Neural cell (in vitro differentiated cells): ENCODE data around the gene B2M. TPM values are rescaled to one million over a fixed set of nuclear protein-coding genes. Genes with fewer than 3 reads are reported as not detected.

ENCODE experiments used
- H2AFZ ChIP-seq: fragments of 200-600, 300-800 bp; sonication (generic), shearing (Covaris generic); 2 replicates; pipeline ENCODE4 v1.6.0; 2014; ENCODE audit warnings: low read depth, mild to moderate bottlenecking, antibody characterized with exemption, low read length, moderate library complexity
- H3F3A ChIP-seq: fragments of 200-600 bp; shearing (Covaris generic); 2 replicates; pipeline ENCODE4 v1.6.1; 2016; ENCODE audit warnings: mild to moderate bottlenecking, moderate library complexity, mixed read lengths, antibody characterized with exemption, low read length; ENCODE audit not compliant: insufficient read depth, poor library complexity, severe bottlenecking
- H3K27ac ChIP-seq: fragments of 200-600, 300-800 bp; sonication (generic), shearing (Covaris generic); 2 replicates; pipeline ENCODE4 v1.5.1; 2014; ENCODE audit warnings: mild to moderate bottlenecking, low read length, moderate library complexity
- H3K27me3 ChIP-seq: fragments of 300-800, 200-600 bp; sonication (generic), shearing (Covaris generic); 2 replicates; pipeline ENCODE4 v1.6.0; 2014; ENCODE audit warnings: mild to moderate bottlenecking, low read depth, low read length, moderate library complexity; ENCODE audit not compliant: insufficient read depth
- H3K36me3 ChIP-seq: fragments of 300-800, 200-600 bp; sonication (generic), shearing (Covaris generic); 2 replicates; pipeline ENCODE4 v1.5.1; 2014; ENCODE audit warnings: mild to moderate bottlenecking, antibody characterized with exemption, low read length, moderate library complexity; ENCODE audit not compliant: insufficient read depth
- H3K4me2 ChIP-seq: fragments of 300-800, 200-600 bp; sonication (generic), shearing (Covaris generic); 2 replicates; pipeline ENCODE4 v1.6.0; 2014; ENCODE audit warnings: mild to moderate bottlenecking, low read length
- H3K4me3 ChIP-seq: fragments of 300-800, 200-600 bp; sonication (generic), shearing (Covaris generic); 2 replicates; pipeline ENCODE4 v1.5.1; 2014; ENCODE audit warnings: mild to moderate bottlenecking, low read length, moderate library complexity
- H3K79me2 ChIP-seq: fragments of 200-600 bp; shearing (Covaris generic); replicated peaks from 2 replicates; pipeline ENCODE4 v1.6.0; 2014; ENCODE audit warnings: mild to moderate bottlenecking, low read length, moderate library complexity; ENCODE audit not compliant: insufficient read depth
- H3K9ac ChIP-seq: fragments of 300-800, 200-600 bp; sonication (generic), shearing (Covaris generic); 2 replicates; pipeline ENCODE4 v1.6.1; 2016; ENCODE audit warnings: mild to moderate bottlenecking, low read length, mixed read lengths
- H3K9me2 ChIP-seq: fragments of 200-600 bp; shearing (Covaris generic); 2 replicates; pipeline ENCODE4 v1.6.1; 2016; ENCODE audit warnings: mild to moderate bottlenecking, low read length, mixed read lengths; ENCODE audit not compliant: insufficient read depth
- H3K9me3 ChIP-seq: fragments of 200-600, 300-800 bp; sonication (generic), shearing (Covaris generic); 2 replicates; pipeline ENCODE4 v1.6.1; 2016; ENCODE audit warnings: mild to moderate bottlenecking, mixed run types, low read length, moderate library complexity, mixed read lengths
- H4K20me1 ChIP-seq: fragments of 200-600 bp; shearing (Covaris generic); 2 replicates; pipeline ENCODE4 v1.6.1; 2016; ENCODE audit warnings: mild to moderate bottlenecking, mixed run types; ENCODE audit not compliant: insufficient read depth
- EP300 ChIP-seq: fragments of 450-650 bp; conservative IDR thresholded peaks from 2 replicates; pipeline ENCODE4 v1.6.1; 2014; ENCODE audit warnings: antibody characterized with exemption, mild to moderate bottlenecking, moderate library complexity; ENCODE audit not compliant: poor library complexity, severe bottlenecking
- EZH2 ChIP-seq: fragments of 200-600, 300-800 bp; shearing (Covaris generic), sonication (generic); IDR thresholded peaks from 2 replicates; pipeline ENCODE4 v1.6.1; 2014; ENCODE audit warnings: antibody characterized with exemption, low read length, borderline replicate concordance, mild to moderate bottlenecking; ENCODE audit not compliant: insufficient read depth, poor library complexity, severe bottlenecking
- MXI1 ChIP-seq: fragments of 450-650 bp; conservative IDR thresholded peaks from 2 replicates; pipeline ENCODE4 v1.6.1; 2014; ENCODE audit warnings: antibody characterized with exemption, mild to moderate bottlenecking; ENCODE audit not compliant: poor library complexity, severe bottlenecking
- POLR2AphosphoS5 ChIP-seq: IDR thresholded peaks from 2 replicates; pipeline ENCODE4 v1.6.1; 2012
- RAD21 ChIP-seq: fragments of 450-650 bp; conservative IDR thresholded peaks from 2 replicates; pipeline ENCODE4 v1.6.1; 2014; ENCODE audit warnings: antibody characterized with exemption, mild to moderate bottlenecking, moderate library complexity
- SMC3 ChIP-seq: fragments of 450-650 bp; conservative IDR thresholded peaks from 2 replicates; pipeline ENCODE4 v1.6.1; 2014; ENCODE audit warnings: antibody characterized with exemption, mild to moderate bottlenecking, moderate library complexity; ENCODE audit not compliant: poor library complexity
- TAF1 ChIP-seq: IDR thresholded peaks from 2 replicates; pipeline ENCODE4 v1.6.1; 2012; ENCODE audit warnings: low read depth
- polyA plus RNA-seq: library from polyadenylated mRNA; depleted of rRNA; stranded (reverse); fragments of >200 nt; gene quantifications from 2 replicates; pipeline ENCODE4 v1.2.3, GENCODE V29; 2014
- TF ChIP-seq, protein P1 (sequence below): IDR thresholded peaks from 2 replicates; pipeline ENCODE4 v1.6.1; 2012; ENCODE audit warnings: borderline replicate concordance
- TF ChIP-seq, protein P2 (sequence below): fragments of 450-650 bp; IDR thresholded peaks from 2 replicates; pipeline ENCODE4 v1.5.1; 2014; ENCODE audit warnings: antibody characterized with exemption, mild to moderate bottlenecking, moderate library complexity; ENCODE audit not compliant: poor library complexity, severe bottlenecking

Gene B2M
- polyA plus RNA-seq, 1 donor from 2014 or later = 15.6 TPM

DNA sequence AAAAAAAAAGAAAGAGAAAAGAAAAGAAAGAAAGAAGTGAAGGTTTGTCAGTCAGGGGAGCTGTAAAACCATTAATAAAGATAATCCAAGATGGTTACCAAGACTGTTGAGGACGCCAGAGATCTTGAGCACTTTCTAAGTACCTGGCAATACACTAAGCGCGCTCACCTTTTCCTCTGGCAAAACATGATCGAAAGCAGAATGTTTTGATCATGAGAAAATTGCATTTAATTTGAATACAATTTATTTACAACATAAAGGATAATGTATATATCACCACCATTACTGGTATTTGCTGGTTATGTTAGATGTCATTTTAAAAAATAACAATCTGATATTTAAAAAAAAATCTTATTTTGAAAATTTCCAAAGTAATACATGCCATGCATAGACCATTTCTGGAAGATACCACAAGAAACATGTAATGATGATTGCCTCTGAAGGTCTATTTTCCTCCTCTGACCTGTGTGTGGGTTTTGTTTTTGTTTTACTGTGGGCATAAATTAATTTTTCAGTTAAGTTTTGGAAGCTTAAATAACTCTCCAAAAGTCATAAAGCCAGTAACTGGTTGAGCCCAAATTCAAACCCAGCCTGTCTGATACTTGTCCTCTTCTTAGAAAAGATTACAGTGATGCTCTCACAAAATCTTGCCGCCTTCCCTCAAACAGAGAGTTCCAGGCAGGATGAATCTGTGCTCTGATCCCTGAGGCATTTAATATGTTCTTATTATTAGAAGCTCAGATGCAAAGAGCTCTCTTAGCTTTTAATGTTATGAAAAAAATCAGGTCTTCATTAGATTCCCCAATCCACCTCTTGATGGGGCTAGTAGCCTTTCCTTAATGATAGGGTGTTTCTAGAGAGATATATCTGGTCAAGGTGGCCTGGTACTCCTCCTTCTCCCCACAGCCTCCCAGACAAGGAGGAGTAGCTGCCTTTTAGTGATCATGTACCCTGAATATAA is 2.0 kb downstream of the B2M start:
- H3K79me2 ChIP-seq = no peaks in the 10 kb centered on the region
- no peak overlapping the region for H3K27ac ChIP-seq
- H3K9ac ChIP-seq = no peak overlapping the region

GRCh38 chr15:44715142-44715796 is 4.0 kb downstream of the B2M start:
- H3F3A ChIP-seq = peaks cover 4% of the 10 kb centered on the region
- H3K27me3 ChIP-seq = peaks cover 10% of the 10 kb centered on the region
- H3K9me2 ChIP-seq = no peaks in the 10 kb centered on the region
- no peaks in the 10 kb centered on the region for H3K79me2 ChIP-seq
- no peak overlapping the region for H3K27ac ChIP-seq
- H3K4me2 ChIP-seq = no peak overlapping the region
- H4K20me1 ChIP-seq = no peaks in the 10 kb centered on the region
- no peak overlapping the region for H3K4me3 ChIP-seq
- no peak overlapping the region for H2AFZ ChIP-seq
- H3K36me3 ChIP-seq = no peaks in the 10 kb centered on the region
- H3K9me3 ChIP-seq = no peaks in the 10 kb centered on the region
- H3K9ac ChIP-seq = no peak overlapping the region
- TF ChIP-seq TAF1 = no peak
- TF ChIP-seq EP300 = no peak
- no peak for TF ChIP-seq MXI1
- no peak for TF ChIP-seq SMC3
- no peak for TF ChIP-seq RAD21
- TF ChIP-seq POLR2AphosphoS5 = no peak
- no peak for TF ChIP-seq EZH2
- TF ChIP-seq, protein P1, sequence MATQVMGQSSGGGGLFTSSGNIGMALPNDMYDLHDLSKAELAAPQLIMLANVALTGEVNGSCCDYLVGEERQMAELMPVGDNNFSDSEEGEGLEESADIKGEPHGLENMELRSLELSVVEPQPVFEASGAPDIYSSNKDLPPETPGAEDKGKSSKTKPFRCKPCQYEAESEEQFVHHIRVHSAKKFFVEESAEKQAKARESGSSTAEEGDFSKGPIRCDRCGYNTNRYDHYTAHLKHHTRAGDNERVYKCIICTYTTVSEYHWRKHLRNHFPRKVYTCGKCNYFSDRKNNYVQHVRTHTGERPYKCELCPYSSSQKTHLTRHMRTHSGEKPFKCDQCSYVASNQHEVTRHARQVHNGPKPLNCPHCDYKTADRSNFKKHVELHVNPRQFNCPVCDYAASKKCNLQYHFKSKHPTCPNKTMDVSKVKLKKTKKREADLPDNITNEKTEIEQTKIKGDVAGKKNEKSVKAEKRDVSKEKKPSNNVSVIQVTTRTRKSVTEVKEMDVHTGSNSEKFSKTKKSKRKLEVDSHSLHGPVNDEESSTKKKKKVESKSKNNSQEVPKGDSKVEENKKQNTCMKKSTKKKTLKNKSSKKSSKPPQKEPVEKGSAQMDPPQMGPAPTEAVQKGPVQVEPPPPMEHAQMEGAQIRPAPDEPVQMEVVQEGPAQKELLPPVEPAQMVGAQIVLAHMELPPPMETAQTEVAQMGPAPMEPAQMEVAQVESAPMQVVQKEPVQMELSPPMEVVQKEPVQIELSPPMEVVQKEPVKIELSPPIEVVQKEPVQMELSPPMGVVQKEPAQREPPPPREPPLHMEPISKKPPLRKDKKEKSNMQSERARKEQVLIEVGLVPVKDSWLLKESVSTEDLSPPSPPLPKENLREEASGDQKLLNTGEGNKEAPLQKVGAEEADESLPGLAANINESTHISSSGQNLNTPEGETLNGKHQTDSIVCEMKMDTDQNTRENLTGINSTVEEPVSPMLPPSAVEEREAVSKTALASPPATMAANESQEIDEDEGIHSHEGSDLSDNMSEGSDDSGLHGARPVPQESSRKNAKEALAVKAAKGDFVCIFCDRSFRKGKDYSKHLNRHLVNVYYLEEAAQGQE = no peak

More for the DNA sequence above, 2.0 kb downstream of the B2M start:
- Histone ChIP-seq H3K36me3 (no peaks in the 10 kb centered on the region), H3K9me3 (no peaks in the 10 kb centered on the region), H3K4me3 (no peak overlapping the region), H3K4me2 (no peak overlapping the region), H3K27me3 (peaks cover 10% of the 10 kb centered on the region), H3F3A (peaks cover 7% of the 10 kb centered on the region), H3K9me2 (no peaks in the 10 kb centered on the region), H4K20me1 (no peaks in the 10 kb centered on the region), H2AFZ (no peak overlapping the region)
- TF ChIP-seq MXI1 (no peak), EZH2 (no peak), POLR2AphosphoS5 (no peak), RAD21 (no peak), EP300 (no peak), TAF1 (no peak), SMC3 (no peak)
- TF ChIP-seq, protein P1 = no peak
- TF ChIP-seq, protein P2, sequence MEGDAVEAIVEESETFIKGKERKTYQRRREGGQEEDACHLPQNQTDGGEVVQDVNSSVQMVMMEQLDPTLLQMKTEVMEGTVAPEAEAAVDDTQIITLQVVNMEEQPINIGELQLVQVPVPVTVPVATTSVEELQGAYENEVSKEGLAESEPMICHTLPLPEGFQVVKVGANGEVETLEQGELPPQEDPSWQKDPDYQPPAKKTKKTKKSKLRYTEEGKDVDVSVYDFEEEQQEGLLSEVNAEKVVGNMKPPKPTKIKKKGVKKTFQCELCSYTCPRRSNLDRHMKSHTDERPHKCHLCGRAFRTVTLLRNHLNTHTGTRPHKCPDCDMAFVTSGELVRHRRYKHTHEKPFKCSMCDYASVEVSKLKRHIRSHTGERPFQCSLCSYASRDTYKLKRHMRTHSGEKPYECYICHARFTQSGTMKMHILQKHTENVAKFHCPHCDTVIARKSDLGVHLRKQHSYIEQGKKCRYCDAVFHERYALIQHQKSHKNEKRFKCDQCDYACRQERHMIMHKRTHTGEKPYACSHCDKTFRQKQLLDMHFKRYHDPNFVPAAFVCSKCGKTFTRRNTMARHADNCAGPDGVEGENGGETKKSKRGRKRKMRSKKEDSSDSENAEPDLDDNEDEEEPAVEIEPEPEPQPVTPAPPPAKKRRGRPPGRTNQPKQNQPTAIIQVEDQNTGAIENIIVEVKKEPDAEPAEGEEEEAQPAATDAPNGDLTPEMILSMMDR = no peak
